OCI-LY7 (cell line): ENCODE results near the gene MTHFD1L. TPM values are rescaled to one million over a fixed set of nuclear protein-coding genes. Genes with fewer than 3 reads are reported as not detected.

ENCODE experiments used
- BruUV-seq: library from RNA; stranded (reverse); fragments of 400-500 nt; replicated peaks from 2 replicates; lab custom pipeline; 2021; lab: Mats Ljungman, UMichigan
- CTCF ChIA-PET: fragments of 300-600 bp; sonication (Branson Sonifier 250); formaldehyde crosslinking; loops from one replicate; lab custom pipeline; 2022; ENCODE audit warnings: antibody characterized with exemption; ENCODE audit not compliant: unreplicated experiment; lab: Charles Lee
- POLR2A ChIA-PET: fragments of 300-600 bp; sonication (Branson Sonifier 250); formaldehyde crosslinking; loops from one replicate; lab custom pipeline; 2022; ENCODE audit warnings: antibody characterized with exemption; lab: Charles Lee
- DNase-seq: peaks from one replicate; pipeline ENCODE4 v3.0.0-alpha.2; 2015; ENCODE audit warnings: low spot score
- H2AFZ ChIP-seq: fragments of 200-600 bp; sonication (generic), shearing (Covaris generic); 2 replicates; pipeline ENCODE4 v1.6.1; 2014; ENCODE audit warnings: mild to moderate bottlenecking, antibody characterized with exemption, low read length, moderate library complexity
- H3K27ac ChIP-seq: fragments of 200-600 bp; sonication (generic); 2 replicates; pipeline ENCODE4 v1.5.1; 2014; ENCODE audit warnings: mixed run types, low read depth, mild to moderate bottlenecking, moderate library complexity, low read length, inconsistent platforms; ENCODE audit not compliant: poor library complexity, severe bottlenecking
- H3K36me3 ChIP-seq: fragments of 200-600 bp; sonication (generic); 2 replicates; pipeline ENCODE4 v1.6.1; 2014; ENCODE audit warnings: mild to moderate bottlenecking, antibody characterized with exemption, low read length, moderate library complexity, mixed read lengths; ENCODE audit not compliant: insufficient read depth
- H3K4me1 ChIP-seq: fragments of 200-600 bp; sonication (generic); 2 replicates; pipeline ENCODE4 v1.5.1; 2014; ENCODE audit warnings: mild to moderate bottlenecking, low read length; ENCODE audit not compliant: insufficient read depth, poor library complexity, severe bottlenecking
- H3K4me2 ChIP-seq: fragments of 200-600 bp; sonication (generic); 2 replicates; pipeline ENCODE4 v1.6.1; 2014; ENCODE audit warnings: mild to moderate bottlenecking, low read length
- H3K4me3 ChIP-seq: fragments of 200-600 bp; sonication (generic); 2 replicates; pipeline ENCODE4 v1.5.1; 2014; ENCODE audit warnings: mild to moderate bottlenecking, low read depth, low read length; ENCODE audit not compliant: poor library complexity, severe bottlenecking
- H3K79me2 ChIP-seq: fragments of 200-600 bp; sonication (generic); 2 replicates; pipeline ENCODE4 v1.6.1; 2016; ENCODE audit warnings: low read depth, mild to moderate bottlenecking, low read length, moderate library complexity, mixed read lengths; ENCODE audit not compliant: insufficient read depth
- H3K9me2 ChIP-seq: fragments of 200-600 bp; sonication (generic); 2 replicates; pipeline ENCODE4 v1.6.1; 2016; ENCODE audit warnings: mild to moderate bottlenecking, low read length, mixed read lengths; ENCODE audit not compliant: insufficient read depth
- H3K9me3 ChIP-seq: fragments of 200-600 bp; sonication (generic); 2 replicates; pipeline ENCODE4 v1.6.1; 2014; ENCODE audit warnings: mild to moderate bottlenecking, mixed run types, low read length, mixed read lengths
- H4K20me1 ChIP-seq: fragments of 200-600 bp; sonication (generic); 2 replicates; pipeline ENCODE4 v1.6.1; 2014; ENCODE audit warnings: mild to moderate bottlenecking, antibody characterized with exemption, low read length, moderate library complexity, mixed read lengths; ENCODE audit not compliant: insufficient read depth
- EZH2phosphoT487 ChIP-seq: fragments of 200-600 bp; sonication (generic); IDR thresholded peaks from 2 replicates; pipeline ENCODE4 v1.6.1; 2018; ENCODE audit warnings: low read depth, borderline replicate concordance, mild to moderate bottlenecking, mixed run types, antibody characterized with exemption, low read length, moderate library complexity, mixed read lengths
- intact Hi-C: fragments of 100-400 bp; cut with micrococcal nuclease; formaldehyde crosslinking; loops from one replicate; pipeline ENCODE4 v1.10.0; 2022; ENCODE audit not compliant: unreplicated experiment
- total RNA-seq, 2 experiments: library from RNA; depleted of rRNA in 1 of 2; stranded (reverse); fragments of >200 nt in 1 of 2; shearing (Covaris generic) in 1 of 2; gene quantifications; 2 replicates each; pipeline ENCODE4 v1.2.3, GENCODE V29; 2014 to 2022
- TF ChIP-seq, protein P1 (sequence below): fragments of 200-600 bp; sonication (generic); conservative IDR thresholded peaks from 2 replicates; pipeline ENCODE4 v1.5.1; 2014; ENCODE audit warnings: mild to moderate bottlenecking, antibody characterized with exemption, low read length, moderate library complexity, mixed read lengths

MTHFD1L gene
- total RNA-seq, 2 experiments from 2014 or later = 68.4 to 144 TPM

DNA sequence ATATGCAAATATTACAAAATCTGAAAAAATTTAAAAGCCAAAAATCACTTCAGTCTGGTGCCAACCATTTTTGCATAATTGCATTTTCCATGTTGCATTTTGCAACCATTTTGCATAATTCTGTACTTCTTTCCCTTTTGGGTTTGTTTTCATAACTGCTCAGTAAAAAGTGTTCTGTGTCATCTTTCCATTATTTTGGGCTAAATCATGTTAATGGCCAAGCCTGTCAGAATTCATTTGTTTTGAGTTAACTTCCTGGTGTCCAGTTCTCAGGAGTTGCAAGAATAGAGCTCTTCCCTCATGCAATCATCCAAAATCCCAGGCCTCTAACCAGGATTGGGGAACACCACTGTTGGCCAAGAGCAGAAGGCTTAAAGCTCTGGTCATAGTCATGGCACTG lies 133.6 kb downstream of the MTHFD1L start:
- Histone ChIP-seq H3K79me2 (no peaks in the 10 kb centered on the region), H2AFZ (no peak overlapping the region), H3K9me2 (no peaks in the 10 kb centered on the region), H3K4me3 (no peak overlapping the region), H4K20me1 (no peaks in the 10 kb centered on the region), H3K9me3 (no peaks in the 10 kb centered on the region), H3K36me3 (peaks cover 53% of the 10 kb centered on the region), H3K4me2 (no peak overlapping the region), H3K4me1 (no peaks in the 10 kb centered on the region), H3K27ac (no peak overlapping the region)
- DNase-seq = no peak
- TF ChIP-seq, protein P1, sequence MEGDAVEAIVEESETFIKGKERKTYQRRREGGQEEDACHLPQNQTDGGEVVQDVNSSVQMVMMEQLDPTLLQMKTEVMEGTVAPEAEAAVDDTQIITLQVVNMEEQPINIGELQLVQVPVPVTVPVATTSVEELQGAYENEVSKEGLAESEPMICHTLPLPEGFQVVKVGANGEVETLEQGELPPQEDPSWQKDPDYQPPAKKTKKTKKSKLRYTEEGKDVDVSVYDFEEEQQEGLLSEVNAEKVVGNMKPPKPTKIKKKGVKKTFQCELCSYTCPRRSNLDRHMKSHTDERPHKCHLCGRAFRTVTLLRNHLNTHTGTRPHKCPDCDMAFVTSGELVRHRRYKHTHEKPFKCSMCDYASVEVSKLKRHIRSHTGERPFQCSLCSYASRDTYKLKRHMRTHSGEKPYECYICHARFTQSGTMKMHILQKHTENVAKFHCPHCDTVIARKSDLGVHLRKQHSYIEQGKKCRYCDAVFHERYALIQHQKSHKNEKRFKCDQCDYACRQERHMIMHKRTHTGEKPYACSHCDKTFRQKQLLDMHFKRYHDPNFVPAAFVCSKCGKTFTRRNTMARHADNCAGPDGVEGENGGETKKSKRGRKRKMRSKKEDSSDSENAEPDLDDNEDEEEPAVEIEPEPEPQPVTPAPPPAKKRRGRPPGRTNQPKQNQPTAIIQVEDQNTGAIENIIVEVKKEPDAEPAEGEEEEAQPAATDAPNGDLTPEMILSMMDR = no peak
- TF ChIP-seq EZH2phosphoT487 = no peak
- POLR2A ChIA-PET = no interaction called here
- no TSS peak for BruUV-seq
- CTCF ChIA-PET = no interaction called here
- intact Hi-C loops = no loop called here

DNA sequence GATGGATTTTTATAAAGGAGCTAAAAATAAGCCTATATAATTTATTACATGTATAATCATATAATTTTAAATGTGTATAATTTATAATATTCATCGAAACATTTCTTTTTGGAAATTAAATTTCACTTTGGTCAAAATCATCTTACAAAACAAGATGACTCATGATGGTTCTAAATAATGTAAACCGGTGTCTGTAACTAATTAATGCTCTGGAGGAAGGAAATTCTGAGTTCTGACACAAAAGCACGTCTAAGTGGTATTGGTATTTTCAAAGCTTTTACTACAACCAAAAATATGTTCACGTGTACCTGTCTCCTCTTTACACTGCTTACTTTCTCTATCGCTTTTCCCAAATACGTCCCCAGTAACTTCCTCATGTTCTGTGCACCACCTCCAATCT lies 134.1 kb downstream of the MTHFD1L start:
- H3K9me2 ChIP-seq = no peaks in the 10 kb centered on the region
- no peak overlapping the region for H2AFZ ChIP-seq
- H3K27ac ChIP-seq = no peak overlapping the region
- no peaks in the 10 kb centered on the region for H3K9me3 ChIP-seq
- ChIA-PET POLR2A (no interaction called here), CTCF (no interaction called here)
- H3K4me1 ChIP-seq = no peaks in the 10 kb centered on the region
- H3K79me2 ChIP-seq = no peaks in the 10 kb centered on the region
- H4K20me1 ChIP-seq = no peaks in the 10 kb centered on the region
- intact Hi-C loops = no loop called here
- H3K36me3 ChIP-seq = peaks cover 48% of the 10 kb centered on the region
- DNase-seq = no peak
- BruUV-seq = no TSS peak
- no peak overlapping the region for H3K4me2 ChIP-seq
- TF ChIP-seq EZH2phosphoT487 = no peak
- TF ChIP-seq, protein P1 = no peak
- H3K4me3 ChIP-seq = no peak overlapping the region

DNA sequence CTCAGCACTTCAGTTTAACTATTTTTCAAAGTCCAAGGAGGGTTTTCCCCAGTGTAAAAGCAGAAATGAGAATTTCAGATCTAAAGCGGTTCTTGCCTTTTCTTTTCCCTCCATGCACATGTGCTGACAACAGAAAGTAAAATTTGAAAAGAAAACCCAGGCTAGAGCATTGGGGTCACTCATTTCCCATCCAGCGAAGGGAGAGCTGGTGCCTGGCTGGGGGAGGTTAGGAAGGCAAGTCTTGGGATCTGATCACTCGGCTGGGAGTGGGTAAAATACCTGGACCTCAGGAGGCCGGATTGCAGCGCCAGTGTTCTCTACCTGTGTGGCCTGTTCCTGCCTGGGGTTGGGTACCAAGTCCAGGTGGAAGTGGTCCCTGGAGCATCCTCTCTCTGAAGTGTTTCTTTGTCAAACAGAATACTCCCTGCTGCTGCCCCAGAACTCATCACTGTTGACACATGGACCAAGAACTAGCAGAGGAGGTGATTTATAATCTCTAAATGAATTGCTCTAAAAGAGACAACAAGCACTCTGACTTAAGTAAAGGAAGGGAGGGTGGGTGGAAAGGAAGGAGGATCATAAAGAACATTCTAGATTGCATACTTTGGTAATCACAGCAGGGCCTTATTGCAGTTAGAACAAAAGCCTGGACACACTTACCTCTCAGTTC lies 136.0 kb downstream of the MTHFD1L start:
- H3K27ac ChIP-seq = no peak overlapping the region

More for the DNA sequence above, 136.0 kb downstream of the MTHFD1L start:
- intact Hi-C loops = no loop called here
- ChIA-PET POLR2A (interaction anchor here (1.2 to 2.0 kb wide), 3 partner anchors 8 to 77 kb away, joined by 3 to 5 read pairs (median 5); no protein-coding TSS in a partner anchor), CTCF (no interaction called here)
- no peaks in the 10 kb centered on the region for H3K4me1 ChIP-seq
- no peak overlapping the region for H2AFZ ChIP-seq
- no TSS peak for BruUV-seq
- no peaks in the 10 kb centered on the region for H3K9me2 ChIP-seq
- TF ChIP-seq, protein P1 = no peak
- no peak for TF ChIP-seq EZH2phosphoT487
- no peaks in the 10 kb centered on the region for H4K20me1 ChIP-seq
- DNase-seq = no peak
- H3K4me2 ChIP-seq = no peak overlapping the region
- H3K9me3 ChIP-seq = no peaks in the 10 kb centered on the region
- no peaks in the 10 kb centered on the region for H3K79me2 ChIP-seq
- H3K36me3 ChIP-seq = peaks cover 31% of the 10 kb centered on the region
- no peak overlapping the region for H3K4me3 ChIP-seq
